Central memory CD8-positive, alpha-beta T cell (primary cell): ENCODE measurements around the gene BLVRB.
"Not testable (repeated sequence)": the region's sequence is repeated elsewhere in the genome, so short reads cannot be mapped to it uniquely, and the experiment has no call there.

Source experiments
- ATAC-seq: fragments of 150-1000 bp; cut with Tn5 transposase; replicated peaks from 2 replicates; pipeline ENCODE4 v1.10.0; 2022; ENCODE audit warnings: mild to moderate bottlenecking, moderate FRiP score, moderate number of reproducible peaks; ENCODE audit not compliant: poor library complexity, severe bottlenecking; ENCODE audit errors: extremely low read depth
- DNase-seq, 2 donors: peaks; one replicate each; pipeline ENCODE4 v3.0.0; 2021; ENCODE audit warnings: low spot score in 2 of 2
- H3K27ac Mint-ChIP-seq: one replicate; pipeline ENCODE4 v1.8.0; 2022; ENCODE audit warnings: low read depth, mild to moderate bottlenecking, moderate library complexity, mixed read lengths
- H3K27me3 Mint-ChIP-seq: one replicate; pipeline ENCODE4 v1.8.0; 2022; ENCODE audit warnings: mixed read lengths
- H3K36me3 Mint-ChIP-seq: one replicate; pipeline ENCODE4 v1.8.0; 2022; ENCODE audit warnings: mild to moderate bottlenecking, moderate library complexity, mixed read lengths; ENCODE audit not compliant: insufficient read depth
- H3K4me1 Mint-ChIP-seq: one replicate; pipeline ENCODE4 v1.8.0; 2022; ENCODE audit warnings: mixed read lengths
- H3K4me3 Mint-ChIP-seq: one replicate; pipeline ENCODE4 v1.8.0; 2022; ENCODE audit warnings: mild to moderate bottlenecking, moderate library complexity, mixed read lengths
- H3K9me3 Mint-ChIP-seq: one replicate; pipeline ENCODE4 v1.8.0; 2022; ENCODE audit warnings: mixed read lengths

BLVRB gene

GRCh38 chr19:40457048-40457447, 8.5 kb downstream of the BLVRB start:
- Mint-ChIP-seq H3K9me3 (no peaks in the 10 kb centered on the region), H3K4me1 (peaks cover 5% of the 10 kb centered on the region)

DNA sequence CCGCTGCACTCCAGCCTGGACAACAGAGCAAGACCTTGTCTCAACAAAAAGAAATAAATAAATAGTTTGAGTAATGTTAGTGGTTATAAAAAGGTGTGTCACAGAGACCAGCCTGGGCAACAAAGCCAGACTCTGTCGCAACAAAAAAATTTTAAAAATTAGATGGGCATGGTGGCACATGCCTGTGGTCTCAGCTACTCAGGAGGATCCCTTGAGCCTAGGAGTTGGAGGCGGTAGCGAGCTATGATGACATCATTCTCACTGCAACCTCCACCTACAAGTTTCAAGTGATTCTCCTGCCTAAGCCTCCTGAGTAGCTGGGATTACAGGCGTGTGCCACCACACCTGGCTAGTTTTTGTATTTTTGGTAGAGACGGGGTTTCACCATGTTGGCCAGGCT, 11.6 kb downstream of the BLVRB start:
- not testable (repeated sequence) for DNase-seq, H3K4me3 Mint-ChIP-seq, H3K9me3 Mint-ChIP-seq, H3K27me3 Mint-ChIP-seq, H3K27ac Mint-ChIP-seq, H3K4me1 Mint-ChIP-seq, ATAC-seq, H3K36me3 Mint-ChIP-seq

More at GRCh38 chr19:40457048-40457447, 8.5 kb downstream of the BLVRB start:
- no peaks in the 10 kb centered on the region for H3K36me3 Mint-ChIP-seq
- no peak for ATAC-seq
- no peak for DNase-seq
- H3K27ac Mint-ChIP-seq = no peak overlapping the region
- no peaks in the 10 kb centered on the region for H3K27me3 Mint-ChIP-seq
- no peak overlapping the region for H3K4me3 Mint-ChIP-seq

DNA sequence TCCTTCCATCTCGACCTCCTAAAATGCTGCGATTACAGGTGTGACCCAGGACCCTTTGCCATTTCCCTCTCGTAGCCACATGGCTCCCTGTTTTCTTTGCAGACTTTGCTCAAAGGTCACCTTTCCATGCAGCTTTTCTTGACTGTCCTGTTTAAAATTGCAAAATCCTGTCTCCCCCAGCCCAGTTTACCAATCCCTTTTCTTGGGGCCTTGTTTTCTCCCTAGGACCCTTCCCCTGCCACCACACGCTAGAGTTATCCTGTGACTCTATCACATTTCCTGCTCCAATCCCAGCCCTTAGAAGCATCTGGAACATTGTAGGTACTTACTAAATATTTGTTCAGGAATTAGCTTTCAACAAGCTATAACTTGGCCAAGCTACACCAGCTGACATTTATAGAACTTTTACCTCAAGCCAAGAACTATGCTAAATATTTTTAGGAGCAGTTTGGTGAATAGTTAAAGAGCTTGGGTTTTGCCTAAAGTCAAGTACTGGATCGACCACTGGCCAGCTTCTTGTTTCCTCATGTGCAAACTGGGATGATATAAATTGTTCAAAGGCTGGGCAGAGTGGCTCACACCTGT, 12.3 kb downstream of the BLVRB start:
- Mint-ChIP-seq H3K27ac (no peak overlapping the region), H3K27me3 (no peaks in the 10 kb centered on the region), H3K4me1 (no peaks in the 10 kb centered on the region), H3K9me3 (no peaks in the 10 kb centered on the region), H3K36me3 (peaks cover 1% of the 10 kb centered on the region), H3K4me3 (no peak overlapping the region)
- no peak for DNase-seq
- ATAC-seq = no peak

DNA sequence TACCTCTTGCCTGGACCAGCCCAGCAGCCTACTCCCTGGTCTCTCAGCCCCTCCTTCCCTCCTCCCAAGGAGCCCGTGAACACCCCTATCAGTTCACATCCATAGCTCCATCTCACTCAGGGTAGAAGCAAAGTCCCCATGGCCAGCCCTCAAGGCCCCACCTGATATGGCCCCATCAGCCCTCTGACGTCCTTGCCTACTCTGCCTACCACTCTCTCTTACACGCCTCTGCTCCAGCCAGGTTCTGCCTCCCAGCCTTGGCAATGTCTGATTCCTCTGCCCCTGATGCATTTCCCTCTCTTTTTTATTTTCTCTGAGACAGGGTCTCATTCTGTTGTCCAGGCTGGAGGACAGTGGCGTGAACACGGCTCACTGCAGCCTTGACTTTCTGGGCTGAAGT, 13.5 kb downstream of the BLVRB start:
- no peaks in the 10 kb centered on the region for H3K4me1 Mint-ChIP-seq
- peaks cover 1% of the 10 kb centered on the region for H3K36me3 Mint-ChIP-seq
- no peak overlapping the region for H3K4me3 Mint-ChIP-seq
- no peak for DNase-seq
- no peak overlapping the region for H3K27ac Mint-ChIP-seq
- no peak for ATAC-seq
- no peaks in the 10 kb centered on the region for H3K9me3 Mint-ChIP-seq
- H3K27me3 Mint-ChIP-seq = no peaks in the 10 kb centered on the region

GRCh38 chr19:40450664-40451063, 14.9 kb downstream of the BLVRB start:
- Mint-ChIP-seq H3K36me3 (peaks cover 1% of the 10 kb centered on the region), H3K4me1 (no peaks in the 10 kb centered on the region), H3K27ac (no peak overlapping the region), H3K27me3 (no peaks in the 10 kb centered on the region), H3K4me3 (no peak overlapping the region), H3K9me3 (no peaks in the 10 kb centered on the region)
- DNase-seq = no peak
- ATAC-seq = no peak

DNA sequence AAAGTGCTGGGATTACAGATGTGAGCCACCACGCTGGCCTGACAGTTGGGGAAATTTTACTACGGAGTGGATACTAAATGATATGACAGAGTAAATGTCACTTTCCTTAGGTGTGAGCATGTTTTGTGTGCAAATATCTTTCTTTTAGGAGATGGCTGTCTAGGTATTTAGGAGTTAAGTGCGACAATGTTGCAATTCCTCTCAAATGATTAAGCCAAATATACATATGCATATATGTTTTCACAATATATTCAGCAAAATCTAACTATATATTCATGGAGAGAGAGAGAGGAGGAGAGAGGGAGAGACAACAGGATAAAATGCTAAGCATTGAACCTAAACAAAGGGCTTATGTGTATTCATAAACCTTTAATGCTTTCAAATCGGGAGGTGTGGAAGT, 16.0 kb downstream of the BLVRB start:
- ATAC-seq = no peak
- no peak overlapping the region for H3K4me3 Mint-ChIP-seq
- no peaks in the 10 kb centered on the region for H3K9me3 Mint-ChIP-seq
- peaks cover 7% of the 10 kb centered on the region for H3K4me1 Mint-ChIP-seq
- no peaks in the 10 kb centered on the region for H3K27me3 Mint-ChIP-seq
- H3K27ac Mint-ChIP-seq = no peak overlapping the region
- H3K36me3 Mint-ChIP-seq = peaks cover 5% of the 10 kb centered on the region
- no peak for DNase-seq

DNA sequence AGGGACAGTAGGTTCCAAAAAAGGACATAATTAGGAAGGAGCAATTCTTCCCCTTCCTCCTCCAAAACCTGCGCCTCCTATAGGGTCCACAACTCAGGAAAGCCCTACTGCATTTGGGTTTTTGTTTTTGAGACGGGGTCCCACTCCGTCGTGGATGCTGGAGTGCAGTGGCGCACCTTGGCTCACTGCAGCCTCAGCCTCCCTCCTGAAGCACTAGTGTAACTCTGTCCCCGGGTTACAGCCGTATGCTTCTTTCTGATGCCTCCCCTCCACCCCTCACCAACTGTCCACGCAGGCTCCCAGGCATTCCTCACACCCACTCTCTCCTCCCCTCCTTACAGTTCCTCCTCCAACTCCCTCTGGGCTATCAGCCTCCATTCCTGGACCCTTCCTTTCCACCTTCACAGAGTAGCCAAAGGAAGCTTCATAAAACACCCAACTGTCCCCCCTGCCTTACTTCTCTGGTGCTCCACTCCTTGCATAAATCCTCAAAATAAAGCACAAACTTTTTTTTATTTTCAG, 19.2 kb downstream of the BLVRB start:
- ATAC-seq = no peak
- Mint-ChIP-seq H3K4me3 (peak overlapping the region; percentile 19), H3K27ac (peak overlapping the region; percentile 23), H3K9me3 (no peaks in the 10 kb centered on the region), H3K27me3 (no peaks in the 10 kb centered on the region), H3K4me1 (peaks cover 28% of the 10 kb centered on the region), H3K36me3 (peaks cover 19% of the 10 kb centered on the region)
- DNase-seq = no peak

DNA sequence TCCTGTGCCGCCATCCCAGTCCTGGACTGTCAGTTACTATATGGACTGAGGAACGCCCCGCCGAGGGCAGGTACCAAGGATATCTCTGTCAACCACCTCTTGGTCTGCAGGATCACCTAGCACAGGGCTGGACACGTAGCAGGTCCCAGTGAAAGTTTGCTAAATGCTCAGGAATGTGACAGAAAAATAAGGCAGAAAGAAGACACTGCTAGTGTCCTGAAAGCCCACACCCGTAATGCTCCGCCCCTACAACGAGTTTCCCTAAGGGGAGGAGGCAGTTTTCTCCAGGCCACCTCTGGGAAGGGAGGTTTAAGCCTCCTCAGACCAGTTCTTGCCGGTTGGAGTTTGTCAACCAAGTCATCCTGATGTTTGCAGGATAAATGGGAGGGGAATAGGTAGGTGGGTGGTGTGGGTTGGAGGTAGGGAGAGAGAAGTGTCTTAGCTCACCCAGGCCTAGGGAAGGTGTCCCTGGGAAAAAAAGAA, 19.7 kb downstream of the BLVRB start:
- no peak overlapping the region for H3K4me3 Mint-ChIP-seq
- H3K4me1 Mint-ChIP-seq = peaks cover 28% of the 10 kb centered on the region
- no peaks in the 10 kb centered on the region for H3K9me3 Mint-ChIP-seq
- DNase-seq (no peak), ATAC-seq (no peak)
- no peaks in the 10 kb centered on the region for H3K27me3 Mint-ChIP-seq
- peaks cover 24% of the 10 kb centered on the region for H3K36me3 Mint-ChIP-seq
- H3K27ac Mint-ChIP-seq = peak overlapping the region; percentile 98

GRCh38 chr19:40444825-40445312, 20.7 kb downstream of the BLVRB start:
- peak overlapping the region; percentile 98 for H3K27ac Mint-ChIP-seq
- H3K9me3 Mint-ChIP-seq = no peaks in the 10 kb centered on the region
- H3K27me3 Mint-ChIP-seq = no peaks in the 10 kb centered on the region
- H3K4me3 Mint-ChIP-seq = peak overlapping the region; percentile 99
- DNase-seq = no peak
- peaks cover 28% of the 10 kb centered on the region for H3K36me3 Mint-ChIP-seq
- no peak for ATAC-seq
- H3K4me1 Mint-ChIP-seq = peaks cover 28% of the 10 kb centered on the region

- H3K4me1 Mint-ChIP-seq = peaks cover 28% of the 10 kb centered on the region
- H3K4me3 Mint-ChIP-seq = peak within 1 kb of the TSS; percentile 99
- H3K36me3 Mint-ChIP-seq = peaks cover 27% of the 10 kb centered on the region
- no peaks in the 10 kb centered on the region for H3K27me3 Mint-ChIP-seq
- H3K27ac Mint-ChIP-seq = peak within 1 kb of the TSS; percentile 98
- peak; percentile 69 for ATAC-seq
- peak; percentile 95 to 96 for DNase-seq
- H3K9me3 Mint-ChIP-seq = no peaks in the 10 kb centered on the region
These were observed 21.3 kb downstream of the BLVRB start, which contains the start of gene SERTAD3 for GRCh38 chr19:40444000-40444824. Gene SERTAD3, minus strand, starts transcription at chr19:40444335. Its CDS starts 2,255 bp downstream, at chr19:40442080.

- Mint-ChIP-seq H3K27ac (peak overlapping the region; percentile 98), H3K4me1 (peaks cover 29% of the 10 kb centered on the region), H3K27me3 (no peaks in the 10 kb centered on the region), H3K36me3 (peaks cover 27% of the 10 kb centered on the region), H3K4me3 (peak overlapping the region; percentile 99), H3K9me3 (no peaks in the 10 kb centered on the region)
- DNase-seq (peak; percentile 94 to 99), ATAC-seq (peak; percentile 78)
These were observed 22.2 kb downstream of the BLVRB start for GRCh38 chr19:40443131-40443999.
